ENCODE data around the gene PPP2R2C. TPM values are rescaled to one million over a fixed set of nuclear protein-coding genes. Genes with fewer than 3 reads are reported as not detected.

The PPP2R2C gene
- total and polyA plus RNA-seq, 2 of the 4 experiments (the other 2 are of a cell fraction), result 0.03 TPM; not detected in 1

DNA sequence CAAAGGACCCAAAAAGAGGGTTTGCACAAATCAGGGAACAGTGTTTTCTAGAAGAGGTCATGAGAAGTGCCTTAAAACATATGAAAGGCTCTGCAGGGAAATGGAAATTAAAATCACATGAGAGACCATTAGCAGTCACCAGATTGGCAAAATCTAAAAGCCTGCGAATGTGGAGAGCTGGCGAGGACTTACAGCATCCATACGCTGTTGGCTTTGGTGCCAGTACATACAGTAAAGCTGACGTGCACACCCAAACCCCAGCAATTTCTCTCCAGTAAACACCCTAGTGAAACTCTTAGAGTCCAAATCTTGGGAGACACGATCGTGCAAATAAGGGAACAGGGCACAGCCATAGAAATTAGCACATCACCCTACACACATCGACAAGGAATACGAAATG is 25.4 kb upstream of the PPP2R2C start:
- Histone ChIP-seq H3K4me2 (ENCODE audit: low read depth, low read length) (no peak overlapping the region), H2BK120ac (ENCODE audit: low read depth, low read length) (no peak overlapping the region), H3K56ac (ENCODE audit: extremely low read depth, insufficient read depth, low read length) (no peak overlapping the region), H4K5ac (ENCODE audit: low read depth, low read length) (no peak overlapping the region), H3K79me1 (ENCODE audit: low read depth in 1 of 2, low read length in 2 of 2) (no peaks in the 10 kb centered on the region), H2AK5ac (ENCODE audit: low read depth, low read length) (no peak overlapping the region), H3K9ac (ENCODE audit: low read depth, low read length) (no peak overlapping the region), H3K23ac (ENCODE audit: low read depth, low read length) (no peak overlapping the region), H3K27me3 (ENCODE audit: control insufficient read depth, insufficient read depth, low read length) (peaks cover 5% of the 10 kb centered on the region; the same call in 1 of the 2 replicates), H3K27ac (ENCODE audit: insufficient read depth, low read length) (no peak overlapping the region), H2AFZ (replicated peaks; ENCODE audit: low read length, poor library complexity) (no peak overlapping the region), H3K4ac (ENCODE audit: low read depth, low read length) (no peak overlapping the region), H2BK15ac (ENCODE audit: low read depth, low read length) (no peak overlapping the region), H4K91ac (ENCODE audit: insufficient read depth, low read depth, low read length) (no peak overlapping the region), H3K4me3 (ENCODE audit: insufficient read depth, low read depth, low read length) (no peak overlapping the region), H4K20me1 (ENCODE audit: insufficient read depth, low read length) (no peaks in the 10 kb centered on the region), H3K18ac (ENCODE audit: low read depth, low read length) (no peak overlapping the region), H3K4me1 (ENCODE audit: control insufficient read depth, insufficient read depth, low read length) (no peaks in the 10 kb centered on the region), H3K14ac (replicated peaks; ENCODE audit: low read depth, low read length) (no peak overlapping the region), H3K9me3 (ENCODE audit: control insufficient read depth, insufficient read depth, low read length) (no peaks in the 10 kb centered on the region), H4K8ac (ENCODE audit: low read depth in 2 of 2, low read length in 2 of 2) (no peak overlapping the region), H2BK5ac (ENCODE audit: low read depth, low read length, poor library complexity, severe bottlenecking) (no peak overlapping the region), H3K36me3 (ENCODE audit: control insufficient read depth, insufficient read depth, low read length) (no peaks in the 10 kb centered on the region), H3K9me1 (ENCODE audit: insufficient read depth, low read length) (no peaks in the 10 kb centered on the region), H2AK9ac (replicated peaks; ENCODE audit: low read depth, low read length, poor library complexity) (no peak overlapping the region), H2BK20ac (ENCODE audit: low read depth, low read length) (no peak overlapping the region)
- intact Hi-C loops (cut with micrococcal nuclease), result no loop called here
- DNase-seq, result no peak
- ChIA-PET CTCF (no interaction called here), POLR2A (ENCODE audit: unreplicated experiment) (no interaction called here)
- no peak for ATAC-seq (ENCODE audit: low read depth)
- dilution Hi-C loops (cut with HindIII; ENCODE audit: low sequenced_read_pairs, unreplicated experiment), result no loop called here
- BruUV-seq (replicated peaks), result no TSS peak
- TF ChIP-seq FOS (IDR thresholded peaks at IDR 0.05; ENCODE audit: low read depth, low read length), result no peak
- no peak for TF ChIP-seq SMC3 (IDR thresholded peaks at IDR 0.05; ENCODE audit: low read depth, low read length)
- no peak for TF ChIP-seq RAD21 (IDR thresholded peaks at IDR 0.05; ENCODE audit: low read length)
- TF ChIP-seq RFX5 (IDR thresholded peaks at IDR 0.05; ENCODE audit: low read depth, low read length), result no peak
- TF ChIP-seq, protein P1, sequence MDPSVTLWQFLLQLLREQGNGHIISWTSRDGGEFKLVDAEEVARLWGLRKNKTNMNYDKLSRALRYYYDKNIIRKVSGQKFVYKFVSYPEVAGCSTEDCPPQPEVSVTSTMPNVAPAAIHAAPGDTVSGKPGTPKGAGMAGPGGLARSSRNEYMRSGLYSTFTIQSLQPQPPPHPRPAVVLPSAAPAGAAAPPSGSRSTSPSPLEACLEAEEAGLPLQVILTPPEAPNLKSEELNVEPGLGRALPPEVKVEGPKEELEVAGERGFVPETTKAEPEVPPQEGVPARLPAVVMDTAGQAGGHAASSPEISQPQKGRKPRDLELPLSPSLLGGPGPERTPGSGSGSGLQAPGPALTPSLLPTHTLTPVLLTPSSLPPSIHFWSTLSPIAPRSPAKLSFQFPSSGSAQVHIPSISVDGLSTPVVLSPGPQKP (IDR thresholded peaks at IDR 0.05; ENCODE audit: borderline replicate concordance, low read depth, low read length), result no peak
- TF ChIP-seq MAZ (IDR thresholded peaks at IDR 0.05; ENCODE audit: borderline replicate concordance, low read depth, low read length), result no peak
- TF ChIP-seq BHLHE40 (IDR thresholded peaks at IDR 0.05; ENCODE audit: low read depth, low read length), result no peak
- no peak for TF ChIP-seq RCOR1 (IDR thresholded peaks at IDR 0.05; ENCODE audit: insufficient replicate concordance, low read length)
- TF ChIP-seq, protein P2, sequence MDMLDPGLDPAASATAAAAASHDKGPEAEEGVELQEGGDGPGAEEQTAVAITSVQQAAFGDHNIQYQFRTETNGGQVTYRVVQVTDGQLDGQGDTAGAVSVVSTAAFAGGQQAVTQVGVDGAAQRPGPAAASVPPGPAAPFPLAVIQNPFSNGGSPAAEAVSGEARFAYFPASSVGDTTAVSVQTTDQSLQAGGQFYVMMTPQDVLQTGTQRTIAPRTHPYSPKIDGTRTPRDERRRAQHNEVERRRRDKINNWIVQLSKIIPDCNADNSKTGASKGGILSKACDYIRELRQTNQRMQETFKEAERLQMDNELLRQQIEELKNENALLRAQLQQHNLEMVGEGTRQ (IDR thresholded peaks at IDR 0.05; ENCODE audit: low read depth, low read length), result no peak
- no peak for TF ChIP-seq MXI1 (IDR thresholded peaks at IDR 0.05; ENCODE audit: borderline replicate concordance, low read depth, low read length)
- TF ChIP-seq CEBPB (IDR thresholded peaks at IDR 0.05; ENCODE audit: low read depth, low read length), result no peak
- no peak for TF ChIP-seq NFE2L2 (IDR thresholded peaks at IDR 0.05; ENCODE audit: low read depth, low read length)
- TF ChIP-seq CHD1 (IDR thresholded peaks at IDR 0.05; ENCODE audit: low read depth, low read length), result no peak
- no peak for TF ChIP-seq MAFK (IDR thresholded peaks at IDR 0.05; ENCODE audit: low read depth, low read length)
- TF ChIP-seq, protein P3, sequence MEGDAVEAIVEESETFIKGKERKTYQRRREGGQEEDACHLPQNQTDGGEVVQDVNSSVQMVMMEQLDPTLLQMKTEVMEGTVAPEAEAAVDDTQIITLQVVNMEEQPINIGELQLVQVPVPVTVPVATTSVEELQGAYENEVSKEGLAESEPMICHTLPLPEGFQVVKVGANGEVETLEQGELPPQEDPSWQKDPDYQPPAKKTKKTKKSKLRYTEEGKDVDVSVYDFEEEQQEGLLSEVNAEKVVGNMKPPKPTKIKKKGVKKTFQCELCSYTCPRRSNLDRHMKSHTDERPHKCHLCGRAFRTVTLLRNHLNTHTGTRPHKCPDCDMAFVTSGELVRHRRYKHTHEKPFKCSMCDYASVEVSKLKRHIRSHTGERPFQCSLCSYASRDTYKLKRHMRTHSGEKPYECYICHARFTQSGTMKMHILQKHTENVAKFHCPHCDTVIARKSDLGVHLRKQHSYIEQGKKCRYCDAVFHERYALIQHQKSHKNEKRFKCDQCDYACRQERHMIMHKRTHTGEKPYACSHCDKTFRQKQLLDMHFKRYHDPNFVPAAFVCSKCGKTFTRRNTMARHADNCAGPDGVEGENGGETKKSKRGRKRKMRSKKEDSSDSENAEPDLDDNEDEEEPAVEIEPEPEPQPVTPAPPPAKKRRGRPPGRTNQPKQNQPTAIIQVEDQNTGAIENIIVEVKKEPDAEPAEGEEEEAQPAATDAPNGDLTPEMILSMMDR (conservative IDR thresholded peaks at IDR 0.05; ENCODE audit: low read depth, low read length), result no peak
- TF ChIP-seq POLR2A (IDR thresholded peaks at IDR 0.05; ENCODE audit: low read depth, low read length), result no peak
- in situ Hi-C loops (cut with MboI; ENCODE audit: low sequenced_read_pairs), result no loop called here
- WGBS, 2 experiments (ENCODE audit: extremely low coverage in 2 of 2, insufficient read length in 1 of 2), result 72% methylated on average over 4 of the region's 8 CpGs; no CpG with 5 or more reads in 1 of the 2 experiments

All from IMR-90 (cell line).